ENCODE results near the gene GFRA1. TPM values are rescaled to one million over a fixed set of nuclear protein-coding genes. Genes with fewer than 3 reads are reported as not detected.

Gene GFRA1
- total RNA-seq, 2 experiments from 2014 or later, result not detected

DNA sequence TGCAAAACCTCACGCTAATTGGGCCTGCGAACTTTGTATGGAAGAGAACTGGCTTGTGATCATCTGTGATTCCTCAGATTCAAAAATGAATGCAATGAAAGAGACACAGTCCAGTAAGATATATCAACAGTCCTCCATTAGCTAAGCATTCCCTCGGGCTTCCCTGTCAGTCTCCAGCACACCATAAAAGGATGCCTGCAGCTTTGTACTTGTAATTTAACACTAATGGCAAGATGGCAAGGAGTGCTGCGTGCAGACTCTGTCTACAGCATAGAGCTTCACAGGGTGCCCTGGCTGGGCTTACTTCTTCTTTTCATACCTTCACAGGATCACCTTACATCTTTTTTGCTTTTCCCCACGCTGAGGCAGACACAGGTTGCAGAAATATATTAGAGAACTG, 200.0 kb downstream of the GFRA1 start:
- Histone ChIP-seq H3K36me3 (ENCODE audit: insufficient read depth, low read length) (no peaks in the 10 kb centered on the region), H3K4me1 (ENCODE audit: insufficient read depth, low read length) (no peaks in the 10 kb centered on the region), H3K4me3 (ENCODE audit: low read length) (no peak overlapping the region), H3K27me3 (ENCODE audit: control insufficient read depth in 1 of 2, insufficient read depth in 2 of 2, low read length in 2 of 2) (no peaks in the 10 kb centered on the region), H3K9me3 (ENCODE audit: control insufficient read depth in 1 of 2, insufficient read depth in 1 of 2, low read length in 2 of 2) (peaks cover 0 to 11% of the 10 kb centered on the region in 2 experiments), H3K27ac (ENCODE audit: low read depth in 1 of 2, low read length in 2 of 2) (no peak overlapping the region)
- Mint-ChIP-seq H3K36me3 (ENCODE audit: low read depth) (no peaks in the 10 kb centered on the region), H3K4me1 (ENCODE audit: low read depth) (no peaks in the 10 kb centered on the region), H3K9me3 (no peaks in the 10 kb centered on the region), H3K27me3 (no peaks in the 10 kb centered on the region), H3K4me3 (no peak overlapping the region), H3K27ac (no peak overlapping the region)
- ChIA-PET POLR2A (no interaction called here), CTCF (no interaction called here)
- TF ChIP-seq, protein P1, sequence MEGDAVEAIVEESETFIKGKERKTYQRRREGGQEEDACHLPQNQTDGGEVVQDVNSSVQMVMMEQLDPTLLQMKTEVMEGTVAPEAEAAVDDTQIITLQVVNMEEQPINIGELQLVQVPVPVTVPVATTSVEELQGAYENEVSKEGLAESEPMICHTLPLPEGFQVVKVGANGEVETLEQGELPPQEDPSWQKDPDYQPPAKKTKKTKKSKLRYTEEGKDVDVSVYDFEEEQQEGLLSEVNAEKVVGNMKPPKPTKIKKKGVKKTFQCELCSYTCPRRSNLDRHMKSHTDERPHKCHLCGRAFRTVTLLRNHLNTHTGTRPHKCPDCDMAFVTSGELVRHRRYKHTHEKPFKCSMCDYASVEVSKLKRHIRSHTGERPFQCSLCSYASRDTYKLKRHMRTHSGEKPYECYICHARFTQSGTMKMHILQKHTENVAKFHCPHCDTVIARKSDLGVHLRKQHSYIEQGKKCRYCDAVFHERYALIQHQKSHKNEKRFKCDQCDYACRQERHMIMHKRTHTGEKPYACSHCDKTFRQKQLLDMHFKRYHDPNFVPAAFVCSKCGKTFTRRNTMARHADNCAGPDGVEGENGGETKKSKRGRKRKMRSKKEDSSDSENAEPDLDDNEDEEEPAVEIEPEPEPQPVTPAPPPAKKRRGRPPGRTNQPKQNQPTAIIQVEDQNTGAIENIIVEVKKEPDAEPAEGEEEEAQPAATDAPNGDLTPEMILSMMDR (IDR thresholded peaks at IDR 0.05), result no peak
- intact Hi-C loops (cut with DNase I, micrococcal nuclease), result no loop called here
- ATAC-seq (ENCODE audit: poor library complexity), result no peak
- no peak for DNase-seq

DNA sequence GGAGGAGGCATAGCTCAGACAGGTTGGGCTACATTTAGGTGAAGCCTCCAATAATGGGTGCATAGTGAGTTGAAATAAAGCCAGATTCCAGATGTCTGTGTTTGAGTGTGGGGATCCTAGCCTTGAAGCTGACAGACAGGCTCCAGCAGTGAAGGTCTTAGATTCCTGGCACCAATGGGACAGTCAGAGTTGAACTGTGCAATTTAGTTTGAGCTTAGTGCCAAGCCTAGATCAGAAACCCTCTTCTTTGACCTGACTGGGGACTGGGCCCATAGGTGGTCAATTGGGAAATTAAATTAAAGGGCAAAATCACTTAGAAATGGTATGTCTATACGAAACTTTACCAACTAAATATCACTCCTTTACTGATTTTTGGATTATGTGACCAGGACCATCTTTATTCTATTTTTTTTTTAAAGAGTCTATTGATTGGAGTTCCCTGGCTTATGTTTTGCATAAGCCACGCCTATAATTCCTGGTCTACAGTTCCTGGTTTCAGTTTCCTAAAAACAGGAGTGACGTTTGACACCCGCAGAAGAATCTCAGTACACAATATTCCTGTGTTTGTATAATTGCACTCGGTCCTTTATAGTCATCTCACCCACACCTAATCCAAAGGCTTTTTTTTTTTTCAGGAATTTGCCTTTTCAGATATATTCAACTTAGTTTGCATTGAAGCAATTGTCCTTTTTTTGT, 201.4 kb downstream of the GFRA1 start:
- H3K9me3 Mint-ChIP-seq, result no peaks in the 10 kb centered on the region
- Histone ChIP-seq H3K36me3 (ENCODE audit: insufficient read depth, low read length) (no peaks in the 10 kb centered on the region), H3K27ac (ENCODE audit: low read depth in 1 of 2, low read length in 2 of 2) (no peak overlapping the region), H3K4me3 (ENCODE audit: low read length) (no peak overlapping the region), H3K4me1 (ENCODE audit: insufficient read depth, low read length) (no peaks in the 10 kb centered on the region), H3K9me3 (ENCODE audit: control insufficient read depth in 1 of 2, insufficient read depth in 1 of 2, low read length in 2 of 2) (peaks cover 0 to 11% of the 10 kb centered on the region in 2 experiments), H3K27me3 (ENCODE audit: control insufficient read depth in 1 of 2, insufficient read depth in 2 of 2, low read length in 2 of 2) (no peaks in the 10 kb centered on the region)
- ATAC-seq (ENCODE audit: poor library complexity) (no peak), DNase-seq (no peak)
- H3K4me3 Mint-ChIP-seq, result no peak overlapping the region
- no peaks in the 10 kb centered on the region for H3K4me1 Mint-ChIP-seq (ENCODE audit: low read depth)
- no peak overlapping the region for H3K27ac Mint-ChIP-seq
- no peaks in the 10 kb centered on the region for H3K27me3 Mint-ChIP-seq
- intact Hi-C loops (cut with DNase I, micrococcal nuclease), result no loop called here
- ChIA-PET POLR2A (interaction anchor here (0.7 kb wide), 1 partner anchor 786 kb away, joined by 3 read pairs; no protein-coding TSS in a partner anchor), CTCF (no interaction called here)
- no peaks in the 10 kb centered on the region for H3K36me3 Mint-ChIP-seq (ENCODE audit: low read depth)
- TF ChIP-seq, protein P1 (IDR thresholded peaks at IDR 0.05), result no peak

DNA sequence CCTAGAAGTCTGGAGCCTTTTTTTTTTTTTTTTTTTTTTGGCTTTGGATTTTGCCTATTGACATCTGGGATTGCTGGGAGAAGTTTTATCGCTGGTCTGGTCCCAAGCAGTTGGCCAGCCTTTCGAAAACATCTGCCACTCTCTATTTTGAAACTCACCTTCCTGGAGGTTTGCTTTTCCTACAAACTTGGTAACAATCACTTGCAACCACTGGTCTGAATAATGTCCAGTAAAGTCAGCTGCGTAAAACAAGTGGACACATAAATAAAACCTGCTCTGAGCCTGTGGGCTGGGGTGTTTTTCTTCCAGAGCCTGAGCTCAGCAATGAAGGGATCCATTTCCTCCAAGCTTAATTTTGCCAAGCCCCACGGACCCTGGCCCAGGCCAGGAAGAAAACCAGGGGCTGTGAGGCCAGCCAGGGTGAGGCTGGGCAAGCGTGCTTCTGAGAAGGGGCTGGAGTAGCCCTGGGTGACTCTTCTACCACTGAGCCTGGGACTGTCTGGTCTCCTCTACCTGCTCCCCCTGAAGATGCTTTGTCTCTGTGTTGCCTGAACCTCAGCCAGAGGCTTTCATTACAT, 202.2 kb downstream of the GFRA1 start:
- no peak for DNase-seq
- ChIA-PET POLR2A (interaction anchor here (0.7 kb wide), 1 partner anchor 786 kb away, joined by 3 read pairs; no protein-coding TSS in a partner anchor), CTCF (no interaction called here)
- Histone ChIP-seq H3K27ac (ENCODE audit: low read depth in 1 of 2, low read length in 2 of 2) (no peak overlapping the region), H3K4me3 (ENCODE audit: low read length) (no peak overlapping the region), H3K4me1 (ENCODE audit: insufficient read depth, low read length) (no peaks in the 10 kb centered on the region), H3K9me3 (ENCODE audit: control insufficient read depth in 1 of 2, insufficient read depth in 1 of 2, low read length in 2 of 2) (peaks cover 0 to 11% of the 10 kb centered on the region in 2 experiments), H3K36me3 (ENCODE audit: insufficient read depth, low read length) (no peaks in the 10 kb centered on the region), H3K27me3 (ENCODE audit: control insufficient read depth in 1 of 2, insufficient read depth in 2 of 2, low read length in 2 of 2) (no peaks in the 10 kb centered on the region)
- no peaks in the 10 kb centered on the region for H3K9me3 Mint-ChIP-seq
- no peak overlapping the region for H3K4me3 Mint-ChIP-seq
- TF ChIP-seq, protein P1 (IDR thresholded peaks at IDR 0.05), result no peak
- no peak for ATAC-seq (ENCODE audit: poor library complexity)
- H3K36me3 Mint-ChIP-seq (ENCODE audit: low read depth), result no peaks in the 10 kb centered on the region
- intact Hi-C loops (cut with DNase I, micrococcal nuclease), result no loop called here
- no peak overlapping the region for H3K27ac Mint-ChIP-seq
- H3K4me1 Mint-ChIP-seq (ENCODE audit: low read depth), result no peaks in the 10 kb centered on the region
- H3K27me3 Mint-ChIP-seq, result no peaks in the 10 kb centered on the region
